ENCODE data around the gene ADGRB2.

ADGRB2 gene

GRCh38 chr1:31783846-31784245, 19.7 kb upstream of the ADGRB2 start:
- no peaks in the 10 kb centered on the region; the same call in 1 of the 2 replicates for H3K4me1 ChIP-seq (ENCODE audit: control insufficient read depth, insufficient read depth, low read length)
- H3K27ac ChIP-seq (ENCODE audit: extremely low read depth, low read depth, low read length) = no peak overlapping the region
- POLR2A ChIA-PET = interaction anchor here (1.4 kb wide), 1 partner anchor 35 kb away, joined by 3 read pairs; no protein-coding TSS in a partner anchor
- CTCF ChIA-PET = interaction anchor here (0.6 to 1.2 kb wide), 2 partner anchors 119 to 389 kb away, joined by 3 read pairs; no protein-coding TSS in a partner anchor
- no peaks in the 10 kb centered on the region for H3K9me3 ChIP-seq (ENCODE audit: control insufficient read depth, insufficient read depth, low read depth, low read length)
- H3K36me3 ChIP-seq (ENCODE audit: control insufficient read depth in 2 of 2, insufficient read depth in 1 of 2, low read length in 2 of 2) = no peaks in the 10 kb centered on the region
- TF ChIP-seq KLF8 (tag by site-specific recombination; IDR thresholded peaks at IDR 0.05) (no peak), ZNF521 (tag by site-specific recombination; IDR thresholded peaks at IDR 0.05) (no peak), PRDM2 (tag by site-specific recombination; IDR thresholded peaks at IDR 0.05; ENCODE audit: borderline replicate concordance) (no peak), ZNF19 (tag by site-specific recombination; IDR thresholded peaks at IDR 0.05; ENCODE audit: low read depth) (no peak), ZNF585B (tag by site-specific recombination; IDR thresholded peaks at IDR 0.05) (no peak), ZBTB11 (tag by site-specific recombination; conservative IDR thresholded peaks at IDR 0.05; ENCODE audit: low read depth) (no peak), OSR2 (tag by site-specific recombination; IDR thresholded peaks at IDR 0.05) (no peak), ZNF560 (tag by site-specific recombination; IDR thresholded peaks at IDR 0.05; ENCODE audit: borderline replicate concordance) (no peak), ZNF132 (tag by site-specific recombination; IDR thresholded peaks at IDR 0.05; ENCODE audit: borderline replicate concordance) (no peak), ZNF510 (tag by site-specific recombination; IDR thresholded peaks at IDR 0.05; ENCODE audit: insufficient replicate concordance) (no peak), EGR2 (tag by site-specific recombination; IDR thresholded peaks at IDR 0.05; ENCODE audit: low read depth) (no peak), ZNF155 (tag by site-specific recombination; IDR thresholded peaks at IDR 0.05) (no peak)
- H3K4me3 ChIP-seq (ENCODE audit: low read depth, low read length) = no peak overlapping the region

GRCh38 chr1:31782421-31783410, 18.6 kb upstream of the ADGRB2 start:
- no peaks in the 10 kb centered on the region for H3K36me3 ChIP-seq (ENCODE audit: control insufficient read depth in 2 of 2, insufficient read depth in 1 of 2, low read length in 2 of 2)
- no peaks in the 10 kb centered on the region for H3K9me3 ChIP-seq (ENCODE audit: control insufficient read depth, insufficient read depth, low read depth, low read length)
- CTCF ChIA-PET = interaction anchor here (0.6 kb wide), 1 partner anchor 388 kb away, joined by 3 read pairs; no protein-coding TSS in a partner anchor
- POLR2A ChIA-PET = interaction anchor here (1.4 kb wide), 1 partner anchor 34 kb away, joined by 3 read pairs; no protein-coding TSS in a partner anchor
- TF ChIP-seq ZNF341 (tag by site-specific recombination; IDR thresholded peaks at IDR 0.05; ENCODE audit: low read depth) (peak; percentile 61), ZNF449 (tag by site-specific recombination; IDR thresholded peaks at IDR 0.05) (peak; percentile 77; the same call in 1 of the 2 replicates), FEZF1 (tag by site-specific recombination; IDR thresholded peaks at IDR 0.05) (no peak), ZNF24 (tag by site-specific recombination; IDR thresholded peaks at IDR 0.05) (no peak), ZIC2 (tag by site-specific recombination; IDR thresholded peaks at IDR 0.05) (0 out of 2 replicates have a peak, but pooled peaks have one; percentile 8), ZEB2 (tag by site-specific recombination; IDR thresholded peaks at IDR 0.05) (no peak)
- no peaks in the 10 kb centered on the region; the same call in 1 of the 2 replicates for H3K4me1 ChIP-seq (ENCODE audit: control insufficient read depth, insufficient read depth, low read length)
- H3K4me3 ChIP-seq (ENCODE audit: low read depth, low read length) = no peak overlapping the region
- no peak overlapping the region for H3K27ac ChIP-seq (ENCODE audit: extremely low read depth, low read depth, low read length)
